HG02571 (cell line): ENCODE results near the gene PTDSS2.
"Not testable (repeated sequence)": the region's sequence is repeated elsewhere in the genome, so short reads cannot be mapped to it uniquely, and the experiment has no call there.

Experiments
- ATAC-seq: cut with Tn5 transposase; IDR thresholded peaks from one replicate; pipeline ENCODE4 v1.9.1; 2021; ENCODE audit warnings: mild to moderate bottlenecking, moderate library complexity; ENCODE audit not compliant: unreplicated experiment

PTDSS2 gene

GRCh38 chr11:429931-430456, 20.1 kb upstream of the PTDSS2 start:
- ATAC-seq = no peak

- ATAC-seq = no peak
These were observed 18.2 kb upstream of the PTDSS2 start for GRCh38 chr11:431921-432320.

- no peak for ATAC-seq
These were observed 17.5 kb upstream of the PTDSS2 start for GRCh38 chr11:432501-433100.

- no peak for ATAC-seq
These were observed 17.0 kb upstream of the PTDSS2 start for GRCh38 chr11:433111-433510.

- no peak for ATAC-seq
These were observed 16.4 kb upstream of the PTDSS2 start for GRCh38 chr11:433641-434040.

GRCh38 chr11:434496-434895, 15.6 kb upstream of the PTDSS2 start:
- no peak for ATAC-seq

GRCh38 chr11:434999-435740, 14.9 kb upstream of the PTDSS2 start:
- ATAC-seq = not testable (repeated sequence)

GRCh38 chr11:437228-437870, 12.7 kb upstream of the PTDSS2 start:
- no peak for ATAC-seq

GRCh38 chr11:438101-438844, 11.8 kb upstream of the PTDSS2 start:
- no peak for ATAC-seq

GRCh38 chr11:439315-440064, 10.6 kb upstream of the PTDSS2 start:
- ATAC-seq = no peak

GRCh38 chr11:440065-441042, 9.7 kb upstream of the PTDSS2 start:
- no peak for ATAC-seq

- ATAC-seq = no peak
These were observed 9.0 kb upstream of the PTDSS2 start for GRCh38 chr11:441043-441417.

GRCh38 chr11:441418-442274, 8.4 kb upstream of the PTDSS2 start, which contains the start of gene ANO9:
Gene ANO9 (minus strand): TSS chr11:442011. CDS start chr11:441926, 85 bp downstream.
- ATAC-seq = no peak

- ATAC-seq = no peak
These were observed 7.4 kb upstream of the PTDSS2 start for GRCh38 chr11:442611-443081.

GRCh38 chr11:443542-444199, 6.4 kb upstream of the PTDSS2 start:
- no peak for ATAC-seq

- ATAC-seq = no peak
These were observed 5.5 kb upstream of the PTDSS2 start for GRCh38 chr11:444396-445144.
